K562 (cell line): Measurements from ENCODE around the gene CBFA2T3. TPM values are rescaled to one million over a fixed set of nuclear protein-coding genes. Genes with fewer than 3 reads are reported as not detected.

Experiments used
- ATAC-seq: fragments of 200-7000 bp; cut with Tn5 transposase; 3 replicates; pipeline ENCODE4 v1.9.1; 2020; ENCODE audit warnings: moderate library complexity
- BruUV-seq: library from RNA; stranded (reverse); fragments of 400-500 nt; replicated peaks from 2 replicates; lab custom pipeline; 2021; lab: Mats Ljungman, UMichigan
- CTCF ChIA-PET: fragments of 300-600 bp; formaldehyde crosslinking; extraction: SDS; loops from one replicate; lab custom pipeline; 2021; ENCODE audit warnings: low intra/inter-chr PET ratio; lab: Yijun Ruan, JAX
- POLR2A ChIA-PET: fragments of 300-600, 350-650 bp; sonication (Branson Sonifier 250); formaldehyde crosslinking; extraction: SDS; loops from one replicate; lab custom pipeline; 2021; ENCODE audit warnings: antibody characterized with exemption, inconsistent platforms; lab: Yijun Ruan, JAX
- DNase-seq, 4 experiments: peaks; one replicate each; pipeline versions ENCODE4 v3.0.0 to v3.0.0-alpha.2; 2011 to 2018; ENCODE audit warnings: low spot score in 3 of 4, mixed read lengths in 3 of 4; ENCODE audit errors: extremely low read depth in 1 of 4
- FAIRE-seq: peaks from 2 replicates; lab custom pipeline; 2011; peaks lifted over from hg19 to GRCh38; lab: Jason Lieb, UNC
- H2AFZ ChIP-seq: 2 replicates; pipeline ENCODE4 v1.6.0; 2011; ENCODE audit warnings: low read depth, low read length, control low read depth, inconsistent platforms
- H3K27ac ChIP-seq: fragments of 200-600 bp; 3 replicates; pipeline ENCODE4 v1.8.0; 2011; ENCODE audit warnings: low read depth, mild to moderate bottlenecking, control low read depth, inconsistent platforms, low read length, moderate library complexity, mixed read lengths; ENCODE audit errors: extremely low read depth
- H3K27me3 ChIP-seq, 2 experiments: fragments of 300-600 bp in 1 of 2; 2 replicates in 1 of 2; 3 replicates in 1 of 2; pipeline versions ENCODE4 v1.6.0 to v1.8.0; 2011; ENCODE audit warnings: inconsistent platforms in 2 of 2, low read length in 2 of 2, mild to moderate bottlenecking in 1 of 2, mixed read lengths in 1 of 2, moderate library complexity in 1 of 2; ENCODE audit not compliant: control insufficient read depth in 2 of 2, insufficient read depth in 2 of 2
- H3K36me3 ChIP-seq: fragments of 300-600 bp; 3 replicates; pipeline ENCODE4 v1.8.0; 2011; ENCODE audit warnings: mild to moderate bottlenecking, low read length, inconsistent platforms; ENCODE audit not compliant: control insufficient read depth, insufficient read depth
- H3K4me1 ChIP-seq, 2 experiments: fragments of 200-600 bp in 1 of 2; replicated peaks in 1 of 2; 2 replicates in 1 of 2; 3 replicates in 1 of 2; pipeline versions ENCODE4 v1.5.1 to v1.8.0; 2011; ENCODE audit warnings: inconsistent platforms in 2 of 2, low read length in 2 of 2, mild to moderate bottlenecking in 1 of 2, mixed read lengths in 1 of 2, moderate library complexity in 1 of 2; ENCODE audit not compliant: control insufficient read depth in 2 of 2, insufficient read depth in 2 of 2
- H3K4me2 ChIP-seq: 2 replicates; pipeline ENCODE4 v1.6.1; 2011; ENCODE audit warnings: low read length, control low read depth, inconsistent platforms, mixed read lengths; ENCODE audit not compliant: insufficient read depth
- H3K4me3 ChIP-seq: fragments of 200-600 bp; sonication (generic), shearing (Covaris generic); 2 replicates; pipeline ENCODE4 v1.5.1; 2016; ENCODE audit warnings: control low read depth, inconsistent platforms
- H3K79me2 ChIP-seq: fragments of 200-600 bp; 3 replicates; pipeline ENCODE4 v1.8.0; 2011; ENCODE audit warnings: low read length, inconsistent platforms; ENCODE audit not compliant: control insufficient read depth, insufficient read depth
- H3K9ac ChIP-seq, 2 experiments: 2 replicates each; pipeline versions ENCODE4 v1.6.0 to v1.6.1; 2011; ENCODE audit warnings: low read depth in 2 of 2, low read length in 2 of 2, control low read depth in 1 of 2, inconsistent platforms in 1 of 2, mild to moderate bottlenecking in 1 of 2, mixed read lengths in 1 of 2; ENCODE audit not compliant: insufficient read depth in 1 of 2
- H3K9me1 ChIP-seq: one replicate; pipeline ENCODE4 v1.6.0; 2011; ENCODE audit warnings: inconsistent platforms, mild to moderate bottlenecking, low read length, moderate library complexity; ENCODE audit not compliant: control insufficient read depth, insufficient read depth
- H3K9me3 ChIP-seq: replicated peaks from 2 replicates; pipeline ENCODE4 v1.5.1; 2011; ENCODE audit warnings: low read depth, low read length, inconsistent platforms; ENCODE audit not compliant: control insufficient read depth, insufficient read depth
- H4K20me1 ChIP-seq: replicated peaks from 2 replicates; pipeline ENCODE4 v1.6.1; 2011; ENCODE audit warnings: low read length, inconsistent platforms, mixed read lengths; ENCODE audit not compliant: control insufficient read depth, insufficient read depth
- ATF6 ChIP-seq: sonication (generic); formaldehyde crosslinking; IDR thresholded peaks from 2 replicates; pipeline ENCODE4 v1.4.0; 2020; ENCODE audit warnings: mild to moderate bottlenecking, missing genetic modification reagents
- ERF ChIP-seq: fragments of 450-650 bp; formaldehyde crosslinking; IDR thresholded peaks from 2 replicates; pipeline ENCODE4 v1.4.0; 2020; ENCODE audit warnings: mild to moderate bottlenecking, mixed read lengths
- HDAC1 ChIP-seq, 2 experiments: fragments of 450-650 bp; IDR thresholded peaks; 2 replicates each; pipeline ENCODE4 v1.6.1; 2016 to 2017; ENCODE audit warnings: inconsistent platforms in 1 of 2, mild to moderate bottlenecking in 1 of 2, moderate library complexity in 1 of 2
- MLLT1 ChIP-seq, 2 experiments: fragments of 450-650 bp; IDR thresholded peaks; 2 replicates each; pipeline ENCODE4 v1.6.1; 2016
- NKRF ChIP-seq: fragments of 450-650 bp; IDR thresholded peaks from 2 replicates; pipeline ENCODE4 v1.6.1; 2016; ENCODE audit warnings: borderline replicate concordance
- UBTF ChIP-seq, 2 experiments: IDR thresholded peaks; 2 replicates each; pipeline ENCODE4 v1.6.1; 2012; ENCODE audit warnings: improper control_type of control experiment in 2 of 2, low read depth in 2 of 2, low read length in 2 of 2, borderline replicate concordance in 1 of 2
- ZNF280B ChIP-seq: fragments of 250-450 bp; sonication (Bioruptor Pico); IDR thresholded peaks from 2 replicates; pipeline ENCODE4 v1.5.1; 2021; ENCODE audit warnings: mild to moderate bottlenecking
- ZNF589 ChIP-seq: fragments of 200-800 bp; sonication (Bioruptor generic); IDR thresholded peaks from 2 replicates; pipeline ENCODE4 v1.6.1; 2016; ENCODE audit warnings: low read depth, missing genetic modification characterization, missing compliant biosample characterization
- whole genome bisulfite sequencing: fragments of 100-300 bp; shearing (Covaris generic); methylation state at CpG from one replicate; pipeline ENCODE4 v1.1.6; 2016; ENCODE audit warnings: low coverage, mixed read lengths; ENCODE audit not compliant: insufficient coverage; ENCODE audit errors: missing lambda C conversion rate; 5-methylcytosine and 5-hydroxymethylcytosine counted together
- in situ Hi-C: fragments of 300-500 bp; cut with MboI; formaldehyde crosslinking; loops from 4 replicates; pipeline ENCODE4 v1.15.0; 2018; ENCODE audit warnings: inconsistent platforms, mixed read lengths
- intact Hi-C: fragments of 100-400 bp; cut with micrococcal nuclease; formaldehyde crosslinking; loops from 2 replicates; pipeline ENCODE4 v1.14.2; 2022
- polyA plus RNA-seq, 8 experiments: library from polyadenylated mRNA; depleted of rRNA in 4 of 8; stranded (reverse) in 5 of 8; unstranded in 3 of 8; fragments of >200 nt; fragmentation: Nextera tagmentation in 2 of 8; fragmentation: Illumina TruSeq in 1 of 8; extraction: Ambion mirVana in 2 of 8; extraction: Trizol in 1 of 8; gene quantifications; 2 replicates each; pipeline versions ENCODE4 v1.2.1 to v1.2.3, GENCODE V29; 2011 to 2014; ENCODE audit warnings: inconsistent platforms in 1 of 8, missing spikeins in 1 of 8
- total RNA-seq, 7 experiments: library from RNA; depleted of rRNA in 6 of 7; stranded (reverse); fragments of >200 nt in 6 of 7; fragmentation: Illumina TruSeq in 2 of 7; extraction: Trizol in 2 of 7; gene quantifications; 2 replicates each; pipeline versions ENCODE4 v1.2.1 to v1.2.3, GENCODE V29; 2011 to 2021; ENCODE audit warnings: low replicate concordance in 1 of 7

The CBFA2T3 gene
- total and polyA plus RNA-seq, 9 of the 15 experiments (the other 6 are each of a cell fraction or from before 2014, with no cell fraction given), result 2.3 to 145 (median 6.7) TPM

- TF ChIP-seq ATF6, result no peak
- TF ChIP-seq ERF (CRISPR knock-in tag), result no peak
- TF ChIP-seq ZNF280B (CRISPR knock-in tag), result no peak
These were observed 46.9 kb upstream of the CBFA2T3 start (continued) for GRCh38 chr16:89023621-89024511.

DNA sequence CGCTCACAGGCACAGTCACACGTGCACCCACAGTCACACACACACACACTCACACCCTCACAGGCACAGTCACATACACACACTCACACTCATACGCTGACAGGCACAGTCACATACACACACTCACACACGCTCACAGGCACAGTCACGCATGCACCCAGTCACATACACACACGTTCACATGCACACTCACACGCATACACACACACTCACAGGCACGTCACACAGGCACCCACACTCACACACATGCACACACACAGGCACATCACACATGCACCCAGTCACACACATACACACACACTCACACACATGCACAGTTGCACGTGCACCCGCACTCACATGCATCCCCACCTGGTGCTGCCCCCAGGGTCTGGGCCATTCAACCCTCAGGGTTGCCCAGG lies 46.1 kb upstream of the CBFA2T3 start:
- no peaks in the 10 kb centered on the region for H3K27me3 ChIP-seq
- no TSS peak for BruUV-seq
- POLR2A ChIA-PET, result no interaction called here
- H2AFZ ChIP-seq, result no peak overlapping the region
- H3K9ac ChIP-seq, result no peak overlapping the region
- no peaks in the 10 kb centered on the region for H3K36me3 ChIP-seq
- ATAC-seq (no peak), DNase-seq (no peak), FAIRE-seq (peak; percentile 19)
- CTCF ChIA-PET, result no interaction called here
- intact Hi-C loops (no loop called here), in situ Hi-C loops (no loop called here)
- H3K4me1 ChIP-seq, result peaks cover 35 to 52% of the 10 kb centered on the region in 2 experiments
- H3K9me3 ChIP-seq, result no peaks in the 10 kb centered on the region
- 0 out of 3 replicates have a peak, but pooled peaks cover 5% of the 10 kb centered on the region for H3K79me2 ChIP-seq
- WGBS, result 84% methylated on average over 10 of the region's 10 CpGs
- H3K9me1 ChIP-seq, result no peaks in the 10 kb centered on the region
- H4K20me1 ChIP-seq, result no peaks in the 10 kb centered on the region
- H3K27ac ChIP-seq, result no peak overlapping the region; the same call in 2 of the 3 replicates
- no peak overlapping the region for H3K4me3 ChIP-seq
- no peak overlapping the region for H3K4me2 ChIP-seq
- TF ChIP-seq MLLT1 (IDR thresholded peaks at IDR 0.05), result 0 out of 4 replicates have a peak, but pooled peaks of 1 of the 2 experiments have one; percentile 21
- no peak for TF ChIP-seq UBTF (IDR thresholded peaks at IDR 0.05; ENCODE audit: borderline replicate concordance in 1 of 2, low read depth in 2 of 2, low read length in 2 of 2)
- 0 out of 4 replicates have a peak, but pooled peaks of 1 of the 2 experiments have one; percentile 13 for TF ChIP-seq HDAC1 (IDR thresholded peaks at IDR 0.05)
- TF ChIP-seq NKRF, result no peak
- no peak for TF ChIP-seq ZNF589 (CRISPR knock-in tag)
